ENCODE results near the gene PHF21A. TPM values are rescaled to one million over a fixed set of nuclear protein-coding genes. Genes with fewer than 3 reads are reported as not detected.
"Not testable (repeated sequence)": the region's sequence is repeated elsewhere in the genome, so short reads cannot be mapped to it uniquely, and the experiment has no call there.

PHF21A gene
- total and polyA plus RNA-seq, 12 donors: 9.6 to 48.0 (median 35.9) TPM

DNA sequence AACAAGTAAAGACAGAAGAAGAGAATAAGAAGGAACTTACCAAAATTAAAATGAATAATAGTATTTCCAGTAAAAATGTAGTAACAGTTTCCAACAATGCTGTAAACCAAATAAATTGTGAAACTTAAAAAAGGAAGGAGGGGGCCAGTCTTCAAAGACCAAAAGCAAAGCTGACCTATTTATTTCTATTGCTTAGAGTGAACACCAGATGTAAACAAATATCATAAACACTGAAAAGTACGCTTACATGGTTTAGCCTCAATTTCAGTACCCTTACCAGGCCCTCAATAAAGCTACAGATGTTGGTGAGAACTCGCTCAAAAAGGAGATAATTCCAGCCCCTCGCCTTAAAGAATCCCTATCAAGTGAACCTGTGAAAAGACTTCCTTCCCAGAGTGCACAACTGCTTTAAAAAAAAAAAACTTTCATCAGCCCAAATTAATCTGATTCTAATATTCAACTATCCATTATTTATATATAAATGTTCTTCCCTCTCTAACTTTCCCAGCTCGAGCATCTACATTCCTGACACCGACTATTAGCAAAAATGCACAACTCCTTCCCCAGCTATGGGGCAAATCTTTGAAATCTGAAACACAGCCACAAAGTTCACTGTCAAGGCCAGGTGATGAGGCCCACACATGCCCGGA is 2.4 kb downstream of the PHF21A start:
- Histone ChIP-seq H3K36me3 (no peaks in the 10 kb centered on the region), H3K4me3 (peak overlapping the region in 9 of 10 donors; percentile 71 to 84 (median 76)), H3K9me3 (no peaks in the 10 kb centered on the region), H3K4me1 (peaks cover 3 to 67% (median 54%) of the 10 kb centered on the region in 9 donors), H3K27me3 (no peaks in the 10 kb centered on the region), H3K27ac (peak overlapping the region in 9 of 10 donors; percentile 93 to 97 (median 95))
- intact Hi-C loops (cut with DNase I): no loop called here
- 23 to 25% methylated on average over 6 of the region's 6 CpGs for WGBS, 2 donors
- no peak for DNase-seq
- no peak for ATAC-seq
- no peak for TF ChIP-seq CTCF (IDR thresholded peaks at IDR 0.05)

- no peaks in the 10 kb centered on the region for H3K36me3 ChIP-seq
- DNase-seq (no peak), ATAC-seq (no peak)
- H3K27ac ChIP-seq: peak overlapping the region in 2 of 10 donors; percentile 93 to 97
- intact Hi-C loops (cut with DNase I): no loop called here
- peak in 3 of 9 donors; percentile 13 to 35 (median 23) for TF ChIP-seq CTCF (IDR thresholded peaks at IDR 0.05)
- H3K4me1 ChIP-seq: peaks cover 3 to 71% (median 64%) of the 10 kb centered on the region in 9 donors
- peak overlapping the region in 3 of 10 donors; percentile 72 to 78 (median 76) for H3K4me3 ChIP-seq
- no peaks in the 10 kb centered on the region for H3K9me3 ChIP-seq
- H3K27me3 ChIP-seq: no peaks in the 10 kb centered on the region
Observed at GRCh38 chr11:46117842-46118241, 3.4 kb downstream of the PHF21A start.

GRCh38 chr11:46116712-46117037 is 4.6 kb downstream of the PHF21A start:
- H3K9me3 ChIP-seq; H3K36me3 ChIP-seq; ATAC-seq; intact Hi-C loops (cut with DNase I); H3K27me3 ChIP-seq; DNase-seq; H3K4me3 ChIP-seq: not testable (repeated sequence)
- 89 to 91% methylated on average over 10 of the region's 10 CpGs for WGBS, 2 donors
- Histone ChIP-seq H3K4me1 (peaks cover 3 to 72% (median 67%) of the 10 kb centered on the region in 9 donors), H3K27ac (peak overlapping the region in 1 of 10 donors; percentile 53)

DNA sequence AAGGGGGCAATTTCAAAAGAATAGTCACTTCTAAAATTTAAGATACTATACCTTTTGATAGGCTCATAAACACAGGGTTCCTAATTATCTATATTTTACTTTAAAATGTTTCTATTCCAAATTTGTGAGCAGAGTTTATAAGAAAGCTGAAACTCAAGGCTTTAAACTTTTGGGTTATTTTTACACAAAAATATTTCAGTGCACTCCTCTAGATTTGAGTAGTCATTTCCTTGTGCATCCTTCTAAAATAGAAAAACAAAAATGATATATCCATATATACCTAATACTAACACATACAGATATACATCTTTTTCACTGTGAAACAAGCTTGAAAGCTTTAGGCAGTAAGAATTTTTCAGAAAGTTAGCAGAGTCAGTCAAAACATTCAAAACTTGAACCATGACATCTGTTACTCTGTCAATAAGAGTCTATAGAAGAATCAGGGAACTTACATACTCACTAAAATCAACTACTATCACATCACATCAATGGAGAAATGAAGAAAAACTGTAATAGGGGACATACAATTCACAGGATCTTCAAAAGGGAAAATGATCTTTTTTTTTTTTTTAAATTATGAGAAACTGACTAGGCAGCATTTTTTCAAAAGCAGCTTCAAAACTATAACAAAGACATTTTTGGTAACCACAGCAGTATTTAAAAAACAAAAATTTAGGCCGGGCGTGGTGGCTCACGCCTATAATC is 5.1 kb downstream of the PHF21A start:
- intact Hi-C loops (cut with DNase I): no loop called here
- ATAC-seq (no peak), DNase-seq (no peak)
- no peak overlapping the region for H3K4me3 ChIP-seq
- no peaks in the 10 kb centered on the region for H3K36me3 ChIP-seq
- no peaks in the 10 kb centered on the region for H3K27me3 ChIP-seq
- peak overlapping the region in 3 of 10 donors; percentile 9 to 53 (median 48) for H3K27ac ChIP-seq
- H3K9me3 ChIP-seq: no peaks in the 10 kb centered on the region
- TF ChIP-seq CTCF (IDR thresholded peaks at IDR 0.05): no peak
- H3K4me1 ChIP-seq: peaks cover 3 to 72% (median 67%) of the 10 kb centered on the region in 9 donors
- WGBS, 2 donors: 81 to 92% methylated on average over 3 of the region's 3 CpGs

DNA sequence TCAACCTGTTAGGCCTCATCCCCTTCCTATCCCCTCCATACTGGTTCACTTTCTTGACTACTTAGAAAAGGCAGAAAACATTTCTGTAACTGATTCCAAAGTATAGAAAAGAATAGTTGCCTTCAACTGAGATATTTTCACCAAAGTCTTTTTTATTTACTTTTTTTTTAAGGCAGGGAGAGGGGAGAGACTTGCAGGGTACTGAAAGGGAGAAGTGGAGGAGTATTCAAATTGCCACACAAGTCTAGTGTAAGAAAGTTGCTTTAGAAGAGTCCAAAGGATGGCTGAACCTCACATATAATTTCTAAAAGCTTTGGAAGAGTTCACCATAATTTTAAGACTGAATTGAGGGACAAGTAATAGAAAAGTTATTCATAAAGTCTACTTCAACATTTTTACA is 6.3 kb downstream of the PHF21A start:
- no peak overlapping the region for H3K4me3 ChIP-seq
- peaks cover 3 to 72% (median 67%) of the 10 kb centered on the region in 9 donors for H3K4me1 ChIP-seq
- TF ChIP-seq CTCF (IDR thresholded peaks at IDR 0.05): no peak
- no peak for ATAC-seq
- intact Hi-C loops (cut with DNase I): no loop called here
- H3K27ac ChIP-seq: peak overlapping the region in 3 of 10 donors; percentile 2 to 54 (median 22)
- no peaks in the 10 kb centered on the region for H3K36me3 ChIP-seq
- no peak for DNase-seq
- no peaks in the 10 kb centered on the region for H3K27me3 ChIP-seq
- H3K9me3 ChIP-seq: no peaks in the 10 kb centered on the region

Measured in heart right ventricle (tissue), 16 donors.